Chondrocyte (in vitro differentiated cells): ENCODE measurements around the gene SCD. TPM values are rescaled to one million over a fixed set of nuclear protein-coding genes. Genes with fewer than 3 reads are reported as not detected.
A peak's percentile ranks its signal among the peaks of the same experiment; 100 is the strongest.
"Not testable (repeated sequence)": the region's sequence is repeated elsewhere in the genome, so short reads cannot be mapped to it uniquely, and the experiment has no call there.

ENCODE experiments used
- DNase-seq: peaks from one replicate; pipeline ENCODE4 v3.0.0; 2021; ENCODE audit warnings: mixed read lengths, low spot score
- H3K27ac Mint-ChIP-seq: one replicate; pipeline ENCODE4 v1.8.0; 2021; ENCODE audit warnings: mild to moderate bottlenecking, moderate library complexity, mixed read lengths; ENCODE audit not compliant: unreplicated experiment
- H3K27me3 Mint-ChIP-seq: 2 replicates; pipeline ENCODE4 v1.8.0; 2021; ENCODE audit warnings: low read depth, mixed read lengths
- H3K36me3 Mint-ChIP-seq: 2 replicates; pipeline ENCODE4 v1.8.0; 2021; ENCODE audit warnings: low read depth, mixed read lengths
- H3K4me1 Mint-ChIP-seq: 2 replicates; pipeline ENCODE4 v1.8.0; 2021; ENCODE audit warnings: low read depth, mild to moderate bottlenecking, mixed read lengths
- H3K4me3 Mint-ChIP-seq: one replicate; pipeline ENCODE4 v1.8.0; 2021; ENCODE audit warnings: mild to moderate bottlenecking, moderate library complexity, mixed read lengths; ENCODE audit not compliant: unreplicated experiment
- H3K9me3 Mint-ChIP-seq: 2 replicates; pipeline ENCODE4 v1.8.0; 2021; ENCODE audit warnings: low read depth, mixed read lengths
- long read RNA-seq: library from polyadenylated mRNA; stranded (forward); transcript quantifications from one replicate; pipeline ENCODE4 v2.0.0, GENCODE V29; 2021
- total RNA-seq: library from RNA; stranded (reverse); gene quantifications from 3 replicates; pipeline ENCODE4 v1.2.1, GENCODE V29; 2021
- TF ChIP-seq, protein P1 (sequence below): fragments of 200-600 bp; sonication (generic); IDR thresholded peaks from 2 replicates; pipeline ENCODE4 v1.5.0; 2021; ENCODE audit warnings: antibody characterized with exemption, mild to moderate bottlenecking, moderate library complexity

Gene SCD
- total RNA-seq: 54.4 to 74.1 TPM (median 72.2 TPM) in 3 replicates
- long read RNA-seq, full-length matches to known transcripts: 75 of 93 reads
- long read RNA-seq, partial matches to known transcripts: 3 of 93 reads
- long read RNA-seq, other reads (novel, unspliced or antisense): 15 of 93 reads

DNA sequence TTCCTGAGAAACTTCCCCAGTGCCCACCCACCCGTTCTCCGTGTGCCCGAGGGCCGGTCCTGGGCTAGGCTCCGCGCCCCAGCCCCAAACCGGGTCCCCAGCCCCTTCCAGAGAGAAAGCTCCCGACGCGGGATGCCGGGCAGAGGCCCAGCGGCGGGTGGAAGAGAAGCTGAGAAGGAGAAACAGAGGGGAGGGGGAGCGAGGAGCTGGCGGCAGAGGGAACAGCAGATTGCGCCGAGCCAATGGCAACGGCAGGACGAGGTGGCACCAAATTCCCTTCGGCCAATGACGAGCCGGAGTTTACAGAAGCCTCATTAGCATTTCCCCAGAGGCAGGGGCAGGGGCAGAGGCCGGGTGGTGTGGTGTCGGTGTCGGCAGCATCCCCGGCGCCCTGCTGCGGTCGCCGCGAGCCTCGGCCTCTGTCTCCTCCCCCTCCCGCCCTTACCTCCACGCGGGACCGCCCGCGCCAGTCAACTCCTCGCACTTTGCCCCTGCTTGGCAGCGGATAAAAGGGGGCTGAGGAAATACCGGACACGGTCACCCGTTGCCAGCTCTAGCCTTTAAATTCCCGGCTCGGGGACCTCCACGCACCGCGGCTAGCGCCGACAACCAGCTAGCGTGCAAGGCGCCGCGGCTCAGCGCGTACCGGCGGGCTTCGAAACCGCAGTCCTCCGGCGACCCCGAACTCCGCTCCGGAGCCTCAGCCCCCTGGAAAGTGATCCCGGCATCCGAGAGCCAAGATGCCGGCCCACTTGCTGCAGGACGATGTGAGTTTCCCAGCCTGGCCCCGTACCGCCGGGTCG is at the start of gene SCD:
TSS of gene SCD (plus strand) at position 469 of the 803 bp plus-strand sequence. CDS start at position 741, 272 bp downstream.
- no peak for DNase-seq
- Mint-ChIP-seq H3K27me3 (no peaks in the 10 kb centered on the region), H3K36me3 (peaks cover 12% of the 10 kb centered on the region), H3K27ac (peak within 1 kb of the TSS; percentile 70), H3K4me3 (peak within 1 kb of the TSS; percentile 89), H3K9me3 (no peaks in the 10 kb centered on the region), H3K4me1 (peaks cover 52% of the 10 kb centered on the region)
- TF ChIP-seq, protein P1, sequence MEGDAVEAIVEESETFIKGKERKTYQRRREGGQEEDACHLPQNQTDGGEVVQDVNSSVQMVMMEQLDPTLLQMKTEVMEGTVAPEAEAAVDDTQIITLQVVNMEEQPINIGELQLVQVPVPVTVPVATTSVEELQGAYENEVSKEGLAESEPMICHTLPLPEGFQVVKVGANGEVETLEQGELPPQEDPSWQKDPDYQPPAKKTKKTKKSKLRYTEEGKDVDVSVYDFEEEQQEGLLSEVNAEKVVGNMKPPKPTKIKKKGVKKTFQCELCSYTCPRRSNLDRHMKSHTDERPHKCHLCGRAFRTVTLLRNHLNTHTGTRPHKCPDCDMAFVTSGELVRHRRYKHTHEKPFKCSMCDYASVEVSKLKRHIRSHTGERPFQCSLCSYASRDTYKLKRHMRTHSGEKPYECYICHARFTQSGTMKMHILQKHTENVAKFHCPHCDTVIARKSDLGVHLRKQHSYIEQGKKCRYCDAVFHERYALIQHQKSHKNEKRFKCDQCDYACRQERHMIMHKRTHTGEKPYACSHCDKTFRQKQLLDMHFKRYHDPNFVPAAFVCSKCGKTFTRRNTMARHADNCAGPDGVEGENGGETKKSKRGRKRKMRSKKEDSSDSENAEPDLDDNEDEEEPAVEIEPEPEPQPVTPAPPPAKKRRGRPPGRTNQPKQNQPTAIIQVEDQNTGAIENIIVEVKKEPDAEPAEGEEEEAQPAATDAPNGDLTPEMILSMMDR: no peak

DNA sequence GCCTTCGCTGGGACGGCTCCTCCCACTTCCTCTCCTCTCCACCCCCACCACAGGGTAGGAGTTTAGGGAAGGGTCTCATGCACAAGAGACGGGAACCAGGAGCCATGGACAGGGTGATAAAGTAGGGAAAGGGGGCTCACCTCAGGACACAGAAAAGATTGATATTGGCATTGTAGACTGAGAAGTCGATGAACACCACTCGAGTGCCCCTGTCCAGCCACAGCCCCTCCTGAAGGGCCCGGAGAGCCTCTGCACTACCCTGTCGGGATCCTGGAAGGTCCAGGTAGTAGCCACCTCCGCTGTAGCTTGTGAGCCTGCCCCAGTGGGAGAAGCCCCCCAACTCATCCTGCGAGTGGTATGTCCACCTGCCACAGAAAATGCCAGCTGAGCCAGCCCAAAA is 49.8 kb upstream of the SCD start:
- H3K27ac Mint-ChIP-seq: no peak overlapping the region
- H3K4me1 Mint-ChIP-seq: no peaks in the 10 kb centered on the region
- H3K9me3 Mint-ChIP-seq: no peaks in the 10 kb centered on the region
- DNase-seq: no peak
- H3K27me3 Mint-ChIP-seq: peaks cover 61% of the 10 kb centered on the region
- H3K36me3 Mint-ChIP-seq: peaks cover 4% of the 10 kb centered on the region
- no peak overlapping the region for H3K4me3 Mint-ChIP-seq
- TF ChIP-seq, protein P1: no peak

DNA sequence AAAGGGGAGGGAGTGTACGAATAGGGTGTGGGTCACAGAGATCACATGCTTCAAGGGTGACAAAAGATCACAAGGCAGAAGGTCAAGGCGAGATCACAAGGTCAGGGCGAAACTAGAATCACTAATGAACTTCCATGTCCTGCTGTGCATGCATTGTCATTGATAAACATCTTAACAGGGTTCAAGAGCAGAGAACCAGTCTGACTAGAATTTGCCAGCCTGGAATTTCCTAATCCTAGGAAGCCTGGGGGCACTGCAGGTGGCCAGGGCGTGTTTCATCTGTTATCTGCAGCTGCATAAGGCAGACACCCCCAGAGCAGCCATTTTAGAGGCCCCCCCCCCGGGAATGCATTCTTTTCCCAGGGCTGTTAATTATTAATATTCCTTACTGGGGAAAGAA is 45.9 kb upstream of the SCD start:
- DNase-seq, H3K4me1 Mint-ChIP-seq, H3K9me3 Mint-ChIP-seq, H3K36me3 Mint-ChIP-seq, H3K4me3 Mint-ChIP-seq, H3K27ac Mint-ChIP-seq: not testable (repeated sequence)
- peaks cover 52% of the 10 kb centered on the region for H3K27me3 Mint-ChIP-seq

DNA sequence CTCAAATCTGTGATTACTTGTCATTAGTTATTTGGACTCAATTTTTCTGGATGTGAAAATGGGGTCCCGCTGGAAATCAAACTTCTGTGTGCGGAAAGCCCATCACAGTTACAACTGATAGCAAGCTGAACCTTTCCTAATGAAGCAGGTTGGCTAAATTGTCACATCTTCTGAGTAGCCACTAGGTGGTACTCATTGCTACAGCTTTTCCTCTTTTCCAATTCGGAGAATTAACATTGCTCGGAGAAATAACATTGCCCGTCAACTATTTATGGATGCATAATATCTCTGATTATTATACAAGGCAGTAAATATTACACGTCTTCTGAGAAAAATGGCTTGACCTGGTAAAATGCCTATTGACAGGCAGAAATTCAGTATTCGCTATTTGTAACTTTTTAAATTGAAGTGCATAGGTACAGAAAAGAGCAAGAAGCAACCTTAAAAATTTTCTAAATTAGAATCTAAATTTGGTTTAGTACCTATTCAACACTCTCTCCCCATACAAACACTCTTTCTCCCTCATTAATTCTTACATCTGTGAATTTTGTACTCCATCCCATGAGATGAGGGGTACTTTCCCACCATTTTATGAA is 43.2 kb upstream of the SCD start:
- Mint-ChIP-seq H3K27ac (no peak overlapping the region), H3K9me3 (no peaks in the 10 kb centered on the region), H3K4me3 (no peak overlapping the region), H3K27me3 (peaks cover 49% of the 10 kb centered on the region), H3K36me3 (peaks cover 3% of the 10 kb centered on the region), H3K4me1 (no peaks in the 10 kb centered on the region)
- TF ChIP-seq, protein P1: peak; percentile 82
- DNase-seq: no peak

DNA sequence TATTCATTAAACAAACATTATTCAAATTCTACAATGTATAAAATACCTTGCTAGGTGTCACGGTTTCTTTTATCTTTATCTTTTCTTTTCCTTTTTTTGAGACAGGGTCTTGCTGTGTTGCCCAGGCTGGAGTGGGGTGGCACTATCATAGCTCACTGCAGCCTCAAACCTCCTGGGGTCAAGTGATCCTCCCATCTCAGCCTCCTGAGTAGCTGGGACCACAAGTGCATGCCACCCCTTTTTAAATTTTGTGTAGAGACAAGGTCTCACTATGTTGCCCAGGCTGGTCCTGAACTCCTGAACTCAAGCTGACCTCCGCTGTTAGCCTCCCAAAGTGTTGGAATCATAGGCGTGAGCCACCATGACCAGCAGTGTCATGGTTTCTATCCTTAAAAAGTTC is 42.6 kb upstream of the SCD start:
- Mint-ChIP-seq H3K36me3 (peaks cover 3% of the 10 kb centered on the region), H3K27me3 (peaks cover 48% of the 10 kb centered on the region), H3K4me3 (no peak overlapping the region), H3K4me1 (no peaks in the 10 kb centered on the region), H3K27ac (no peak overlapping the region), H3K9me3 (no peaks in the 10 kb centered on the region)
- no peak for DNase-seq
- TF ChIP-seq, protein P1: no peak
